ENCODE measurements around the gene MAP3K7.

The MAP3K7 gene

GRCh38 chr6:90483116-90483839 is 103.6 kb downstream of the MAP3K7 start:
- no peak for DNase-seq

GRCh38 chr6:90480666-90481065 is 106.2 kb downstream of the MAP3K7 start:
- DNase-seq = no peak

- no peak for DNase-seq
Measured at GRCh38 chr6:90479603-90479926, 107.3 kb downstream of the MAP3K7 start.

- peak; percentile 80 for DNase-seq
Measured at GRCh38 chr6:90478789-90479602, 107.9 kb downstream of the MAP3K7 start.

GRCh38 chr6:90478278-90478677 is 108.6 kb downstream of the MAP3K7 start:
- DNase-seq = no peak

- DNase-seq = no peak
Measured at GRCh38 chr6:90477366-90477765, 109.5 kb downstream of the MAP3K7 start.

GRCh38 chr6:90472716-90473115 is 114.2 kb downstream of the MAP3K7 start:
- DNase-seq = no peak

- DNase-seq = no peak
Measured at GRCh38 chr6:90471263-90471662, 115.6 kb downstream of the MAP3K7 start.

- DNase-seq = no peak
Measured at GRCh38 chr6:90469906-90470305, 117.0 kb downstream of the MAP3K7 start.

GRCh38 chr6:90468859-90469258 is 118.0 kb downstream of the MAP3K7 start:
- no peak for DNase-seq

- DNase-seq = peak; percentile 43
Measured at GRCh38 chr6:90468080-90468479, 118.8 kb downstream of the MAP3K7 start.

- no peak for DNase-seq
Measured at GRCh38 chr6:90467546-90467945, 119.3 kb downstream of the MAP3K7 start.

- DNase-seq = peak; percentile 40
Measured at GRCh38 chr6:90466154-90466940, 120.5 kb downstream of the MAP3K7 start.

GRCh38 chr6:90465686-90466085 is 121.2 kb downstream of the MAP3K7 start:
- DNase-seq = no peak

- no peak for DNase-seq
Measured at GRCh38 chr6:90464507-90464906, 122.4 kb downstream of the MAP3K7 start.

GRCh38 chr6:90463874-90464273 is 123.0 kb downstream of the MAP3K7 start:
- no peak for DNase-seq

All from stimulated activated naive CD4-positive, alpha-beta T cell treated with Interleukin-2 at 50 U/mL for 16 hours (primary cell).